Urinary bladder (tissue), 4 donors: ENCODE measurements around the gene COL3A1. TPM values are rescaled to one million over a fixed set of nuclear protein-coding genes. Genes with fewer than 3 reads are reported as not detected.
A peak's percentile ranks its signal among the peaks of the same experiment; 100 is the strongest.

Source experiments
- DNase-seq: peaks from one replicate; pipeline ENCODE4 v3.0.0-alpha.2; 2015; ENCODE audit errors: extremely low spot score
- H3K27ac ChIP-seq: one replicate; pipeline ENCODE4 v1.5.1; 2013; ENCODE audit warnings: low read depth, mild to moderate bottlenecking, moderate library complexity
- H3K36me3 ChIP-seq: one replicate; pipeline ENCODE4 v1.6.1; 2013; ENCODE audit warnings: mild to moderate bottlenecking, moderate library complexity; ENCODE audit not compliant: insufficient read depth
- H3K4me1 ChIP-seq: one replicate; pipeline ENCODE4 v1.6.1; 2013; ENCODE audit warnings: mild to moderate bottlenecking, moderate library complexity; ENCODE audit not compliant: insufficient read depth
- H3K4me3 ChIP-seq: one replicate; pipeline ENCODE4 v1.5.1; 2013; ENCODE audit warnings: low read depth, low read length
- WGBS: extraction: QIAGEN DNeasy Blood & Tissue Kit; methylation state at CpG from one replicate; pipeline ENCODE4 v1.1.7; 2013; 5-methylcytosine and 5-hydroxymethylcytosine counted together
- polyA plus RNA-seq: library from polyadenylated mRNA; stranded (reverse); fragments of 200-250 nt; gene quantifications from one replicate; pipeline ENCODE4 v1.2.3, GENCODE V29; 2013
- total RNA-seq: library from RNA; depleted of rRNA; stranded (reverse); fragments of >200 nt; gene quantifications from one replicate; pipeline ENCODE4 v1.2.3, GENCODE V29; 2014
- donor health status: healthy with polysubstance abuse.
- donor health status: healthy.

The COL3A1 gene
- total and polyA plus RNA-seq, 2 donors, result 1,351 to 20,765 TPM

GRCh38 chr2:189013671-189014448 is 39.7 kb downstream of the COL3A1 start:
- H3K4me3 ChIP-seq, result no peak overlapping the region
- H3K27ac ChIP-seq, result no peak overlapping the region
- no peaks in the 10 kb centered on the region for H3K36me3 ChIP-seq
- WGBS, result 35% methylated on average over 2 of the region's 2 CpGs
- H3K4me1 ChIP-seq, result no peaks in the 10 kb centered on the region
- DNase-seq, result no peak

GRCh38 chr2:189014449-189015138 is 40.4 kb downstream of the COL3A1 start:
- no peak for DNase-seq
- Histone ChIP-seq H3K27ac (no peak overlapping the region), H3K4me1 (no peaks in the 10 kb centered on the region), H3K36me3 (no peaks in the 10 kb centered on the region), H3K4me3 (no peak overlapping the region)
- 23% methylated on average over 2 of the region's 2 CpGs for WGBS

- Histone ChIP-seq H3K4me3 (no peak overlapping the region), H3K27ac (no peak overlapping the region), H3K4me1 (no peaks in the 10 kb centered on the region), H3K36me3 (no peaks in the 10 kb centered on the region)
- DNase-seq, result no peak
- 29% methylated on average over 1 of the region's 1 CpG for WGBS
These were observed 41.2 kb downstream of the COL3A1 start for GRCh38 chr2:189015359-189015758.

- H3K27ac ChIP-seq, result no peak overlapping the region
These were observed 42.2 kb downstream of the COL3A1 start for GRCh38 chr2:189016311-189016861.

GRCh38 chr2:189018631-189019030 is 44.5 kb downstream of the COL3A1 start:
- Histone ChIP-seq H3K4me1 (no peaks in the 10 kb centered on the region), H3K27ac (no peak overlapping the region), H3K36me3 (no peaks in the 10 kb centered on the region), H3K4me3 (no peak overlapping the region)
- DNase-seq, result no peak

More at GRCh38 chr2:189016311-189016861, 42.2 kb downstream of the COL3A1 start:
- no peak for DNase-seq
- Histone ChIP-seq H3K4me1 (no peaks in the 10 kb centered on the region), H3K36me3 (no peaks in the 10 kb centered on the region), H3K4me3 (no peak overlapping the region)

- no peaks in the 10 kb centered on the region for H3K36me3 ChIP-seq
- WGBS, result 87% methylated on average over 1 of the region's 1 CpG
- H3K4me3 ChIP-seq, result no peak overlapping the region
- no peak for DNase-seq
- H3K27ac ChIP-seq, result no peak overlapping the region
- no peaks in the 10 kb centered on the region for H3K4me1 ChIP-seq
These were observed 46.0 kb downstream of the COL3A1 start for GRCh38 chr2:189020179-189020578.

GRCh38 chr2:189022053-189022481 is 47.9 kb downstream of the COL3A1 start:
- Histone ChIP-seq H3K27ac (peak overlapping the region; percentile 58), H3K4me1 (no peaks in the 10 kb centered on the region), H3K4me3 (no peak overlapping the region), H3K36me3 (no peaks in the 10 kb centered on the region)
- DNase-seq, result no peak
- WGBS, result 31% methylated on average over 7 of the region's 7 CpGs

GRCh38 chr2:189022492-189022891 is 48.3 kb downstream of the COL3A1 start:
- H3K36me3 ChIP-seq, result no peaks in the 10 kb centered on the region
- DNase-seq, result no peak
- 47% methylated on average over 3 of the region's 3 CpGs for WGBS
- H3K27ac ChIP-seq, result peak overlapping the region; percentile 56
- H3K4me3 ChIP-seq, result no peak overlapping the region
- no peaks in the 10 kb centered on the region for H3K4me1 ChIP-seq

GRCh38 chr2:189024901-189025618 is 50.9 kb downstream of the COL3A1 start:
- 39% methylated on average over 3 of the region's 3 CpGs for WGBS
- no peak overlapping the region for H3K27ac ChIP-seq

GRCh38 chr2:189037518-189037917 is 63.3 kb downstream of the COL3A1 start:
- Histone ChIP-seq H3K27ac (no peak overlapping the region), H3K36me3 (peaks cover 4% of the 10 kb centered on the region), H3K4me3 (no peak overlapping the region), H3K4me1 (no peaks in the 10 kb centered on the region)
- no peak for DNase-seq
- 83% methylated on average over 1 of the region's 1 CpG for WGBS

More at GRCh38 chr2:189024901-189025618, 50.9 kb downstream of the COL3A1 start:
- Histone ChIP-seq H3K36me3 (no peaks in the 10 kb centered on the region), H3K4me1 (no peaks in the 10 kb centered on the region), H3K4me3 (no peak overlapping the region)
- DNase-seq, result no peak

GRCh38 chr2:189045836-189046235 is 71.7 kb downstream of the COL3A1 start:
- WGBS, result 92% methylated on average over 3 of the region's 3 CpGs
- Histone ChIP-seq H3K36me3 (peaks cover 1% of the 10 kb centered on the region), H3K4me3 (no peak overlapping the region), H3K27ac (no peak overlapping the region), H3K4me1 (no peaks in the 10 kb centered on the region)
- no peak for DNase-seq

GRCh38 chr2:189046320-189046719 is 72.1 kb downstream of the COL3A1 start:
- Histone ChIP-seq H3K36me3 (peaks cover 1% of the 10 kb centered on the region), H3K27ac (no peak overlapping the region), H3K4me1 (no peaks in the 10 kb centered on the region), H3K4me3 (no peak overlapping the region)
- WGBS, result 45% methylated on average over 2 of the region's 2 CpGs
- no peak for DNase-seq

- no peak overlapping the region for H3K27ac ChIP-seq
- DNase-seq, result no peak
- peaks cover 1% of the 10 kb centered on the region for H3K36me3 ChIP-seq
- H3K4me3 ChIP-seq, result no peak overlapping the region
- no peaks in the 10 kb centered on the region for H3K4me1 ChIP-seq
- WGBS, result 89% methylated on average over 4 of the region's 4 CpGs
These were observed 73.2 kb downstream of the COL3A1 start for GRCh38 chr2:189047171-189047888.
